PC-3 (cell line): ENCODE data around the gene KLHL1. TPM values are rescaled to one million over a fixed set of nuclear protein-coding genes. Genes with fewer than 3 reads are reported as not detected.

Source experiments
- ATAC-seq: fragments of 200-7000 bp; cut with Tn5 transposase; 2 replicates; pipeline ENCODE4 v1.9.1; 2020; ENCODE audit warnings: mild to moderate bottlenecking, moderate library complexity
- BruUV-seq: library from RNA; stranded (reverse); fragments of 400-500 nt; replicated peaks from 2 replicates; lab custom pipeline; 2021; lab: Mats Ljungman, UMichigan
- CTCF ChIA-PET: fragments of 300-600 bp; sonication (Branson Sonifier 250); formaldehyde crosslinking; loops from one replicate; lab custom pipeline; 2022; ENCODE audit warnings: antibody characterized with exemption; lab: Charles Lee
- POLR2A ChIA-PET: fragments of 300-600 bp; sonication (Branson Sonifier 250); formaldehyde crosslinking; loops from one replicate; lab custom pipeline; 2022; ENCODE audit warnings: antibody characterized with exemption; ENCODE audit not compliant: unreplicated experiment; lab: Charles Lee
- DNase-seq: peaks from one replicate; pipeline ENCODE4 v3.0.0-alpha.2; 2015
- H2AFZ ChIP-seq: fragments of 300-600 bp; sonication (generic); 2 replicates; pipeline ENCODE4 v1.6.0; 2016; ENCODE audit warnings: antibody characterized with exemption, low read length
- H3F3A ChIP-seq: fragments of 300-600 bp; sonication (generic); one replicate; pipeline ENCODE4 v1.6.0; 2017; ENCODE audit warnings: antibody characterized with exemption, low read length, control low read depth, mild to moderate bottlenecking; ENCODE audit not compliant: unreplicated experiment
- H3K27ac ChIP-seq: fragments of 300-600 bp; sonication (generic); 2 replicates; pipeline ENCODE4 v1.5.1; 2016; ENCODE audit warnings: mild to moderate bottlenecking, low read length
- H3K27me3 ChIP-seq: fragments of 300-600 bp; sonication (generic); 2 replicates; pipeline ENCODE4 v1.6.1; 2016; ENCODE audit warnings: low read length, mixed read lengths
- H3K36me3 ChIP-seq: fragments of 300-600 bp; sonication (generic); 2 replicates; pipeline ENCODE4 v1.6.1; 2016; ENCODE audit warnings: low read depth, mixed run types, low read length, mixed read lengths
- H3K4me1 ChIP-seq: fragments of 300-600 bp; sonication (generic); 2 replicates; pipeline ENCODE4 v1.5.1; 2016; ENCODE audit warnings: low read length; ENCODE audit not compliant: insufficient read depth
- H3K4me2 ChIP-seq: fragments of 300-600 bp; sonication (generic); 2 replicates; pipeline ENCODE4 v1.6.0; 2016; ENCODE audit warnings: low read length
- H3K4me3 ChIP-seq: fragments of 300-600 bp; sonication (generic); 2 replicates; pipeline ENCODE4 v1.5.1; 2016; ENCODE audit warnings: mild to moderate bottlenecking, low read length, mixed read lengths
- H3K79me2 ChIP-seq: fragments of 300-600 bp; sonication (generic); 2 replicates; pipeline ENCODE4 v1.6.1; 2017; ENCODE audit warnings: low read length, mixed read lengths
- H3K9ac ChIP-seq: fragments of 300-600 bp; sonication (generic); 2 replicates; pipeline ENCODE4 v1.6.0; 2016; ENCODE audit warnings: mild to moderate bottlenecking, low read length
- H3K9me2 ChIP-seq: fragments of 300-600 bp; sonication (generic); replicated peaks from 2 replicates; pipeline ENCODE4 v1.6.1; 2016; ENCODE audit warnings: mixed run types, low read length, mixed read lengths
- H3K9me3 ChIP-seq: fragments of 300-600 bp; sonication (generic); 2 replicates; pipeline ENCODE4 v1.6.1; 2016; ENCODE audit warnings: low read length, mixed read lengths
- H4K20me1 ChIP-seq: fragments of 300-600 bp; sonication (generic); 2 replicates; pipeline ENCODE4 v1.6.1; 2016; ENCODE audit warnings: low read length, mixed read lengths
- EZH2 ChIP-seq: fragments of 300-600 bp; sonication (generic); IDR thresholded peaks from one replicate; pipeline ENCODE4 v1.6.1; 2017; ENCODE audit warnings: antibody characterized with exemption, mild to moderate bottlenecking, low read length; ENCODE audit not compliant: unreplicated experiment
- EZH2phosphoT487 ChIP-seq: fragments of 300-600 bp; sonication (generic); IDR thresholded peaks from 2 replicates; pipeline ENCODE4 v1.6.1; 2018; ENCODE audit warnings: mild to moderate bottlenecking, antibody characterized with exemption, low read length, borderline replicate concordance
- intact Hi-C: fragments of 100-400 bp; cut with micrococcal nuclease; formaldehyde crosslinking; loops from 2 replicates; pipeline ENCODE4 v1.9.0; 2023
- total RNA-seq: library from RNA; depleted of rRNA; stranded (reverse); fragments of >200 nt; gene quantifications from 2 replicates; pipeline ENCODE4 v1.2.3, GENCODE V29; 2014
- TF ChIP-seq, protein P1 (sequence below): fragments of 300-600 bp; sonication (generic); conservative IDR thresholded peaks from 2 replicates; pipeline ENCODE4 v1.5.1; 2017; ENCODE audit warnings: antibody characterized with exemption, low read depth, mild to moderate bottlenecking, low read length

Gene KLHL1
- total RNA-seq, 1 experiment from 2014 or later, result not detected

DNA sequence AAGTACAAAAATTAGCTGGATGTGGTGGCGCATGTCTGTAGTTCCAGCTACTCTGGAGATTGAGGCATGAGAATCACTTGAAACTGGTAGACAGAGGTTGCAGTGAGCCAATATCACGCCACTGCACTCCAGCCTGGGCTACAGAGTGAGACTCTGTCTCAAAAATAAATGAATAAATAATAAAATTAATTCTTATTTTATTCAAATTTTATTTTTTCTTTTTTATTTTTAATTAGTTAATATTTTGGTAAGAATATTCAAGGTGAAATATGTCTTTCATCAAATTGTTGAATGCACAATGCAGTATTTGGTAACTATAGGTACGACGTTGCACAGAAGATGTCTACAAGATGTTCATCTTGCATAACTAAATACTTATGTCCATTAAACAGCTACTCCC lies 111.2 kb downstream of the KLHL1 start:
- POLR2A ChIA-PET, result no interaction called here
- Histone ChIP-seq H3K4me2 (no peak overlapping the region), H3K27ac (no peak overlapping the region), H3K9me2 (no peaks in the 10 kb centered on the region), H3K36me3 (no peaks in the 10 kb centered on the region), H3K79me2 (no peaks in the 10 kb centered on the region), H3K4me1 (no peaks in the 10 kb centered on the region), H2AFZ (no peak overlapping the region), H3K4me3 (no peak overlapping the region), H3K9me3 (no peaks in the 10 kb centered on the region), H4K20me1 (no peaks in the 10 kb centered on the region), H3F3A (no peaks in the 10 kb centered on the region), H3K27me3 (no peaks in the 10 kb centered on the region), H3K9ac (no peak overlapping the region)
- ATAC-seq, result no peak
- CTCF ChIA-PET, result no interaction called here
- intact Hi-C loops, result no loop called here
- no TSS peak for BruUV-seq
- TF ChIP-seq, protein P1, sequence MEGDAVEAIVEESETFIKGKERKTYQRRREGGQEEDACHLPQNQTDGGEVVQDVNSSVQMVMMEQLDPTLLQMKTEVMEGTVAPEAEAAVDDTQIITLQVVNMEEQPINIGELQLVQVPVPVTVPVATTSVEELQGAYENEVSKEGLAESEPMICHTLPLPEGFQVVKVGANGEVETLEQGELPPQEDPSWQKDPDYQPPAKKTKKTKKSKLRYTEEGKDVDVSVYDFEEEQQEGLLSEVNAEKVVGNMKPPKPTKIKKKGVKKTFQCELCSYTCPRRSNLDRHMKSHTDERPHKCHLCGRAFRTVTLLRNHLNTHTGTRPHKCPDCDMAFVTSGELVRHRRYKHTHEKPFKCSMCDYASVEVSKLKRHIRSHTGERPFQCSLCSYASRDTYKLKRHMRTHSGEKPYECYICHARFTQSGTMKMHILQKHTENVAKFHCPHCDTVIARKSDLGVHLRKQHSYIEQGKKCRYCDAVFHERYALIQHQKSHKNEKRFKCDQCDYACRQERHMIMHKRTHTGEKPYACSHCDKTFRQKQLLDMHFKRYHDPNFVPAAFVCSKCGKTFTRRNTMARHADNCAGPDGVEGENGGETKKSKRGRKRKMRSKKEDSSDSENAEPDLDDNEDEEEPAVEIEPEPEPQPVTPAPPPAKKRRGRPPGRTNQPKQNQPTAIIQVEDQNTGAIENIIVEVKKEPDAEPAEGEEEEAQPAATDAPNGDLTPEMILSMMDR, result no peak
- TF ChIP-seq EZH2 (no peak), EZH2phosphoT487 (no peak)
- no peak for DNase-seq

DNA sequence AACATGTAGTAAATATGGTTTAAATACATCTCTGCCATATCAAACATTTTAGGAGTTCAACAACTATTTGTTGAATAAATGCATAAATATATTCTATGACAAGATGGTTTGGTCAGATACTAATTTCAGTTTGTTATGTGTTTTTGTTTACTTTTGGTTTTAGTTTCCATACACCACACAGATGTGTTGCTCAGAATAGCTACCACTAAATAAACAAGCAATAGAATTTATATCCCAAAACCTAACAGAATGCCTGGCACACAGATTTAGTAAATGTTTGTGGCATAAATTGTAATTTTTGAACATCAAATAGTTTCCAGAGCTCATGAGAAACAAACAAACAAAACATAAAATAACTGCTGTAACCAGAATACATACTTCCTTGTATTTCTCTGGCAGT lies 127.5 kb downstream of the KLHL1 start:
- Histone ChIP-seq H3F3A (no peaks in the 10 kb centered on the region), H3K27me3 (no peaks in the 10 kb centered on the region), H4K20me1 (no peaks in the 10 kb centered on the region), H2AFZ (no peak overlapping the region), H3K27ac (no peak overlapping the region), H3K36me3 (no peaks in the 10 kb centered on the region), H3K9me3 (no peaks in the 10 kb centered on the region), H3K4me2 (no peak overlapping the region), H3K9ac (no peak overlapping the region), H3K4me3 (no peak overlapping the region), H3K79me2 (no peaks in the 10 kb centered on the region), H3K9me2 (no peaks in the 10 kb centered on the region), H3K4me1 (no peaks in the 10 kb centered on the region)
- CTCF ChIA-PET, result no interaction called here
- intact Hi-C loops, result no loop called here
- ATAC-seq (no peak), DNase-seq (no peak)
- TF ChIP-seq, protein P1, result no peak
- TF ChIP-seq EZH2phosphoT487, result no peak
- TF ChIP-seq EZH2, result no peak
- POLR2A ChIA-PET, result no interaction called here
- BruUV-seq, result no TSS peak

DNA sequence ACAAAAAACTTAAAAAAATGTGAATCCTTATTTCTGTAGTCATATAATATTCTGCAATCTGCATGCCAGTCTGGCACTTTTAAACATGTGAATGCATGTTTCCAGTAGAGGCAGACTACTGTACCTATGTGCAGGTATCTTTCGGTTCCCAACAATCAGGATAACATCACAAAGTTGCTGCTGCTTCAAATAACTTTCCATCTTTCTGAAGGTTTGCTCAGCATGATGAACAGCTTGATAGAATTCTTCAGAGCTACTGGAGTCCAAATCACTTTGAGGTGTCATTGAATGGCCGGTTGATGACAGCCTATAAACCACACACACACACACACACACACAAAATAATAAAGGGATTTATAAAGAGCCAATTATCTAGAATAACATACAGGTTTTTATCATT lies 132.8 kb downstream of the KLHL1 start:
- intact Hi-C loops, result no loop called here
- no peak for ATAC-seq
- CTCF ChIA-PET, result no interaction called here

More for the DNA sequence above, 132.8 kb downstream of the KLHL1 start:
- H3K36me3 ChIP-seq, result no peaks in the 10 kb centered on the region
- H3K79me2 ChIP-seq, result no peaks in the 10 kb centered on the region
- H3K4me1 ChIP-seq, result no peaks in the 10 kb centered on the region
- no peak overlapping the region for H3K27ac ChIP-seq
- no peak overlapping the region for H3K4me3 ChIP-seq
- H3K27me3 ChIP-seq, result no peaks in the 10 kb centered on the region
- no peaks in the 10 kb centered on the region for H3K9me2 ChIP-seq
- H4K20me1 ChIP-seq, result no peaks in the 10 kb centered on the region
- H2AFZ ChIP-seq, result no peak overlapping the region
- H3F3A ChIP-seq, result no peaks in the 10 kb centered on the region
- H3K9ac ChIP-seq, result no peak overlapping the region
- H3K4me2 ChIP-seq, result no peak overlapping the region
- H3K9me3 ChIP-seq, result no peaks in the 10 kb centered on the region
- DNase-seq, result no peak
- no TSS peak for BruUV-seq
- POLR2A ChIA-PET, result no interaction called here
- TF ChIP-seq, protein P1, result no peak
- no peak for TF ChIP-seq EZH2phosphoT487
- no peak for TF ChIP-seq EZH2
